Measurements from ENCODE around the gene ATF6. TPM values are rescaled to one million over a fixed set of nuclear protein-coding genes. Genes with fewer than 3 reads are reported as not detected.

ATF6 gene
- total and polyA plus RNA-seq, 9 of the 15 experiments (the other 6 are each of a cell fraction or from before 2014, with no cell fraction given) = 11.7 to 32.4 (median 20.4) TPM

- Histone ChIP-seq H3K4me1 (replicated peaks in 1 of 2; ENCODE audit: control insufficient read depth in 2 of 2, insufficient read depth in 2 of 2, low read length in 2 of 2) (no peaks in the 10 kb centered on the region), H4K20me1 (replicated peaks; ENCODE audit: control insufficient read depth, insufficient read depth, low read length) (no peaks in the 10 kb centered on the region), H2AFZ (ENCODE audit: low read depth, low read length) (no peak overlapping the region), H3K27ac (ENCODE audit: extremely low read depth, low read depth, low read length) (no peak overlapping the region), H3K4me2 (ENCODE audit: insufficient read depth, low read length) (no peak overlapping the region), H3K27me3 (ENCODE audit: control insufficient read depth in 2 of 2, insufficient read depth in 2 of 2, low read length in 2 of 2) (no peaks in the 10 kb centered on the region), H3K36me3 (ENCODE audit: control insufficient read depth, insufficient read depth, low read length) (peaks cover 33% of the 10 kb centered on the region), H3K4me3 (no peak overlapping the region), H3K9me3 (replicated peaks; ENCODE audit: control insufficient read depth, insufficient read depth, low read depth, low read length) (no peaks in the 10 kb centered on the region), H3K79me2 (ENCODE audit: control insufficient read depth, insufficient read depth, low read length) (no peaks in the 10 kb centered on the region), H3K9ac (ENCODE audit: insufficient read depth in 1 of 2, low read depth in 2 of 2, low read length in 2 of 2) (no peak overlapping the region), H3K9me1 (ENCODE audit: control insufficient read depth, insufficient read depth, low read length) (no peaks in the 10 kb centered on the region)
- no TSS peak for BruUV-seq (replicated peaks)
- ChIA-PET POLR2A (no interaction called here), CTCF (ENCODE audit: low intra/inter-chr PET ratio) (interaction anchor here (0.7 kb wide), 1 partner anchor 19 kb away, joined by 3 read pairs; no protein-coding TSS in a partner anchor)
- in situ Hi-C loops (cut with MboI) = no loop called here
- DNase-seq (ENCODE audit: extremely low read depth in 1 of 4, low spot score in 3 of 4) = no peak
- ATAC-seq = no peak
- no peak for FAIRE-seq
- intact Hi-C loops (cut with micrococcal nuclease) = no loop called here
- TF ChIP-seq DLX4 (CRISPR knock-in tag; IDR thresholded peaks at IDR 0.05) (no peak), MTA3 (IDR thresholded peaks at IDR 0.05; ENCODE audit: borderline replicate concordance) (no peak), POLR2B (IDR thresholded peaks at IDR 0.05; ENCODE audit: low read depth, partially characterized antibody) (no peak), CGGBP1 (CRISPR knock-in tag; IDR thresholded peaks at IDR 0.05) (no peak), TARDBP (IDR thresholded peaks at IDR 0.05) (no peak), SMC3 (conservative IDR thresholded peaks at IDR 0.05; ENCODE audit: insufficient read depth, low read depth, low read length) (no peak), NRF1 (conservative IDR thresholded peaks at IDR 0.05 in 1 of 2, IDR thresholded peaks at IDR 0.05 in 1 of 2) (no peak), KLF10 (CRISPR knock-in tag; IDR thresholded peaks at IDR 0.05) (no peak), MLLT1 (IDR thresholded peaks at IDR 0.05) (no peak), ZFX (CRISPR knock-in tag; IDR thresholded peaks at IDR 0.05) (no peak), ZNF507 (tag; conservative IDR thresholded peaks at IDR 0.05) (no peak), CCAR2 (IDR thresholded peaks at IDR 0.05; ENCODE audit: low read depth, low read length) (no peak), THRB (CRISPR knock-in tag; conservative IDR thresholded peaks at IDR 0.05) (no peak)
Observed at GRCh38 chr1:161844696-161845095, 78.6 kb downstream of the ATF6 start.
